NCI-H774 (cell line): Measurements from ENCODE around the gene STOX2.
"Not testable (repeated sequence)": the region's sequence is repeated elsewhere in the genome, so short reads cannot be mapped to it uniquely, and the experiment has no call there.

Source experiments
- DNase-seq: peaks from one replicate; lab custom pipeline; 2025; lab: John Stamatoyannopoulos, UW

The STOX2 gene

GRCh38 chr4:183936574-183937345, 31.7 kb downstream of the STOX2 start:
- no peak for DNase-seq

GRCh38 chr4:183940864-183941263, 35.8 kb downstream of the STOX2 start:
- DNase-seq, result no peak

- DNase-seq, result no peak
Observed at GRCh38 chr4:183941964-183942363, 36.9 kb downstream of the STOX2 start.

- no peak for DNase-seq
Observed at GRCh38 chr4:183945741-183946140, 40.6 kb downstream of the STOX2 start.

- no peak for DNase-seq
Observed at GRCh38 chr4:183950536-183950935, 45.4 kb downstream of the STOX2 start.

GRCh38 chr4:183952652-183953051, 47.5 kb downstream of the STOX2 start:
- not testable (repeated sequence) for DNase-seq

- DNase-seq, result no peak
Observed at GRCh38 chr4:183959319-183960045, 54.4 kb downstream of the STOX2 start.

- peak; percentile 4 for DNase-seq
Observed at GRCh38 chr4:183960046-183960420, 54.9 kb downstream of the STOX2 start.

GRCh38 chr4:183960962-183961541, 55.9 kb downstream of the STOX2 start:
- DNase-seq, result no peak

GRCh38 chr4:183961795-183962194, 56.7 kb downstream of the STOX2 start:
- no peak for DNase-seq

- DNase-seq, result no peak
Observed at GRCh38 chr4:183962419-183962818, 57.3 kb downstream of the STOX2 start.

- no peak for DNase-seq
Observed at GRCh38 chr4:183966371-183966770, 61.3 kb downstream of the STOX2 start.

GRCh38 chr4:183967266-183967665, 62.2 kb downstream of the STOX2 start:
- no peak for DNase-seq

GRCh38 chr4:183968502-183968901, 63.4 kb downstream of the STOX2 start:
- DNase-seq, result no peak

- no peak for DNase-seq
Observed at GRCh38 chr4:183968931-183969330, 63.8 kb downstream of the STOX2 start.

- DNase-seq, result no peak
Observed at GRCh38 chr4:183969596-183969995, 64.5 kb downstream of the STOX2 start.

GRCh38 chr4:183971929-183972490, 66.9 kb downstream of the STOX2 start:
- DNase-seq, result no peak

- DNase-seq, result no peak
Observed at GRCh38 chr4:183977707-183978106, 72.6 kb downstream of the STOX2 start.

- no peak for DNase-seq
Observed at GRCh38 chr4:183984566-183984965, 79.5 kb downstream of the STOX2 start.

- no peak for DNase-seq
Observed at GRCh38 chr4:183985786-183986185, 80.7 kb downstream of the STOX2 start.

GRCh38 chr4:183986291-183986970, 81.3 kb downstream of the STOX2 start:
- no peak for DNase-seq
